ENCODE data around the gene SEC24C.
"Not testable (repeated sequence)": the region's sequence is repeated elsewhere in the genome, so short reads cannot be mapped to it uniquely, and the experiment has no call there.

DNA sequence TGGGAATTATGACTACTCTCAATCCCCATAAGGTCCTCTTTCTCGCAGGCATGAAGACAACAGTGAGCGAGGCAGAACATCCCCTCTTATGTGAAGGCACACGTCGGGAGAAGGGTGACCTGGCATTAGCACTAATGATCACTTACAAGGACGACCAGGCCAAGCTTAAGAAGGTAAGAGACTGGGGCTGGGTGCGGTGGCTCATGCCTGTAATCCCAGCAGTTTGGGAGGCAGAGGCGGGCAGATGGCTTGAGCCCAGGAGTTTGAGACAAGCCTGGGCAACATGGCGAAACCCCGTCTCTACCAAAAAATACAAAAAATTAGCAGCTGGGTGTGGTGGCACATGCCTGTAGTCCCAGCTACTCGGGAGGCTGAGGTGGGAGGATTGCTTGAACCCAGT lies 51.3 kb downstream of the SEC24C start:
- TF ChIP-seq CTCF, POLR2A (IDR thresholded peaks at IDR 0.05): not testable (repeated sequence)

All from right lobe of liver (tissue), 4 donors.